ENCODE data around the gene MYRFL. TPM values are rescaled to one million over a fixed set of nuclear protein-coding genes. Genes with fewer than 3 reads are reported as not detected.

Gene MYRFL
- total and polyA plus RNA-seq, 9 donors: 0.24 to 0.38 TPM; not detected in 7

- Histone ChIP-seq H3K4me1 (ENCODE audit: insufficient read depth) (no peaks in the 10 kb centered on the region), H3K27ac (no peak overlapping the region), H3K36me3 (no peaks in the 10 kb centered on the region), H3K4me3 (no peak overlapping the region), H3K27me3 (no peaks in the 10 kb centered on the region), H3K9me3 (no peaks in the 10 kb centered on the region)
- WGBS, 3 donors: 71 to 77% (median 77%) methylated on average over 6 of the region's 6 CpGs
- TF ChIP-seq CTCF (IDR thresholded peaks at IDR 0.05) (no peak), POLR2A (IDR thresholded peaks at IDR 0.05) (no peak)
- intact Hi-C loops (cut with DNase I): loop anchor here in 1 of 4 donors (2.0 kb wide), 1 partner anchor 22 kb away; no protein-coding TSS in a partner anchor
- DNase-seq: no peak
Measured at GRCh38 chr12:69932676-69933552, 107.9 kb downstream of the MYRFL start.

- 94 to 95% (median 95%) methylated on average over 4 of the region's 4 CpGs for WGBS, 3 donors
- no peak for DNase-seq
- Histone ChIP-seq H3K27me3 (no peaks in the 10 kb centered on the region), H3K36me3 (no peaks in the 10 kb centered on the region), H3K4me1 (ENCODE audit: insufficient read depth) (no peaks in the 10 kb centered on the region), H3K4me3 (no peak overlapping the region), H3K27ac (no peak overlapping the region), H3K9me3 (no peaks in the 10 kb centered on the region)
- intact Hi-C loops (cut with DNase I): no loop called here
- no peak for TF ChIP-seq CTCF (IDR thresholded peaks at IDR 0.05)
- TF ChIP-seq POLR2A (IDR thresholded peaks at IDR 0.05): no peak
- TF ChIP-seq EP300 (IDR thresholded peaks at IDR 0.05): no peak
Measured at GRCh38 chr12:69934011-69934410, 109.0 kb downstream of the MYRFL start.

GRCh38 chr12:69935651-69936100 lies 110.6 kb downstream of the MYRFL start:
- H3K4me3 ChIP-seq: no peak overlapping the region
- TF ChIP-seq EP300 (IDR thresholded peaks at IDR 0.05) (no peak), POLR2A (IDR thresholded peaks at IDR 0.05) (no peak), CTCF (IDR thresholded peaks at IDR 0.05) (no peak)
- WGBS, 3 donors: 68 to 78% (median 68%) methylated on average over 5 of the region's 5 CpGs
- H3K27me3 ChIP-seq: no peaks in the 10 kb centered on the region
- H3K27ac ChIP-seq: no peak overlapping the region
- no peaks in the 10 kb centered on the region for H3K36me3 ChIP-seq
- H3K4me1 ChIP-seq (ENCODE audit: insufficient read depth): no peaks in the 10 kb centered on the region
- no peaks in the 10 kb centered on the region for H3K9me3 ChIP-seq
- intact Hi-C loops (cut with DNase I): no loop called here
- no peak for DNase-seq

GRCh38 chr12:69936214-69936731 lies 111.2 kb downstream of the MYRFL start:
- WGBS, 3 donors: 78 to 83% (median 80%) methylated on average over 5 of the region's 5 CpGs
- no peak overlapping the region for H3K27ac ChIP-seq
- no peaks in the 10 kb centered on the region for H3K27me3 ChIP-seq
- no peak overlapping the region for H3K4me3 ChIP-seq
- no peaks in the 10 kb centered on the region for H3K4me1 ChIP-seq (ENCODE audit: insufficient read depth)
- intact Hi-C loops (cut with DNase I): no loop called here
- TF ChIP-seq POLR2A (IDR thresholded peaks at IDR 0.05) (no peak), EP300 (IDR thresholded peaks at IDR 0.05) (no peak), CTCF (IDR thresholded peaks at IDR 0.05) (no peak)
- H3K9me3 ChIP-seq: no peaks in the 10 kb centered on the region
- no peaks in the 10 kb centered on the region for H3K36me3 ChIP-seq
- no peak for DNase-seq
